Breast epithelium (tissue), 4 donors: ENCODE measurements around the gene ZFYVE9. TPM values are rescaled to one million over a fixed set of nuclear protein-coding genes. Genes with fewer than 3 reads are reported as not detected.

Source experiments
- DNase-seq, 2 donors: peaks; one replicate each; pipeline ENCODE4 v3.0.0-alpha.2; 2019; ENCODE audit warnings: low spot score in 2 of 2
- H3K27ac ChIP-seq, 2 donors: fragments of 200-600 bp; sonication (generic) in 1 of 2; one replicate each; pipeline ENCODE4 v1.5.1; 2016 to 2019; ENCODE audit warnings: mild to moderate bottlenecking in 1 of 2
- H3K27me3 ChIP-seq, 2 donors: fragments of 200-600 bp; sonication (generic) in 1 of 2; one replicate each; pipeline versions ENCODE4 v1.5.1 to v1.6.0; 2017 to 2019; ENCODE audit warnings: control low read depth in 1 of 2, mild to moderate bottlenecking in 1 of 2
- H3K36me3 ChIP-seq: fragments of 200-600 bp; one replicate; pipeline ENCODE4 v1.5.1; 2019
- H3K4me1 ChIP-seq, 2 donors: fragments of 200-600 bp; sonication (generic); one replicate each; pipeline ENCODE4 v1.5.1; 2016 to 2019; ENCODE audit warnings: control low read depth in 1 of 2
- H3K4me3 ChIP-seq, 3 donors: fragments of 200-600 bp; sonication (generic); 1 replicate in 2 of 3; 2 replicates in 1 of 3; pipeline ENCODE4 v1.5.1; 2016 to 2019; ENCODE audit warnings: mild to moderate bottlenecking in 3 of 3, moderate library complexity in 2 of 3
- H3K9me3 ChIP-seq, 2 donors: fragments of 200-600 bp; sonication (generic) in 1 of 2; one replicate each; pipeline ENCODE4 v1.5.1; 2016 to 2019; ENCODE audit warnings: control low read depth in 1 of 2
- CTCF ChIP-seq, 3 donors: fragments of 450-650 bp; IDR thresholded peaks; one replicate each; pipeline ENCODE4 v1.5.1; 2016 to 2017; ENCODE audit warnings: antibody characterized with exemption in 3 of 3, mild to moderate bottlenecking in 3 of 3, moderate library complexity in 3 of 3
- POLR2A ChIP-seq: fragments of 450-650 bp; IDR thresholded peaks from one replicate; pipeline ENCODE4 v1.6.1; 2016; ENCODE audit warnings: antibody characterized with exemption, mild to moderate bottlenecking, moderate library complexity
- POLR2AphosphoS5 ChIP-seq, 3 donors: sonication (generic); formaldehyde crosslinking; IDR thresholded peaks; one replicate each; pipeline ENCODE4 v1.6.1; 2017; ENCODE audit warnings: antibody characterized with exemption in 3 of 3
- intact Hi-C: fragments of 100-400 bp; cut with DNase I; formaldehyde crosslinking; loops from one replicate; pipeline ENCODE4 v1.15.1; 2023; ENCODE audit warnings: low total_unique reads
- total RNA-seq, 3 donors: library from RNA; depleted of rRNA; stranded (reverse); fragments of >200 nt; gene quantifications; one replicate each; pipeline ENCODE4 v1.1.0, GENCODE V29; 2016

The ZFYVE9 gene
- total RNA-seq, 3 donors from 2014 or later: 31.1 to 44.3 (median 32.8) TPM

DNA sequence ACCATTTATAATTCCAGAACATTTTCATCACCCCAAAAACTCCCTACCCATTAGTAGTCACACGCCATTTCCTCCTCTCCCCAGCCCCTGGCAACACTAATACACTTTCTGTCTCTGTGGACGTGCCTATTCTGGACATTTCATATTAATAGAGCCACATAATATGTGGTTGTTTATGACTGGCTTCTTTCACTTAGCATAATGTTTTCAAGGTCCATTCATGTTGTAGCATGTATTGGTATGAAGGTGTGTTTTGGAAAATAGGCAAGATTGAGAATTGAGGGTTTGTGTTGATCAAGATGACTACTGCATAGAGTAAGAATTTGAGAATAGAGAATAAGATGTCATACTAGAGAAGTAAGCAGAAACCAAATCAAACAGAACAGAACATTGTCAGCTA is 67.5 kb downstream of the ZFYVE9 start:
- no peaks in the 10 kb centered on the region for H3K27me3 ChIP-seq
- no peaks in the 10 kb centered on the region for H3K4me1 ChIP-seq
- intact Hi-C loops: no loop called here
- TF ChIP-seq POLR2A: no peak
- no peak for TF ChIP-seq CTCF (IDR thresholded peaks at IDR 0.05)
- no peak for TF ChIP-seq POLR2AphosphoS5 (IDR thresholded peaks at IDR 0.05)
- no peak overlapping the region for H3K4me3 ChIP-seq
- no peak for DNase-seq
- H3K36me3 ChIP-seq: no peaks in the 10 kb centered on the region
- no peak overlapping the region for H3K27ac ChIP-seq
- H3K9me3 ChIP-seq: no peaks in the 10 kb centered on the region

- intact Hi-C loops: no loop called here
- no peak overlapping the region for H3K4me3 ChIP-seq
- no peak for DNase-seq
- TF ChIP-seq CTCF (IDR thresholded peaks at IDR 0.05): no peak
- no peaks in the 10 kb centered on the region for H3K9me3 ChIP-seq
- H3K27ac ChIP-seq: no peak overlapping the region
- no peaks in the 10 kb centered on the region for H3K27me3 ChIP-seq
- H3K4me1 ChIP-seq: no peaks in the 10 kb centered on the region
- no peaks in the 10 kb centered on the region for H3K36me3 ChIP-seq
Observed at GRCh38 chr1:52210044-52210443, 68.2 kb downstream of the ZFYVE9 start.

- no peaks in the 10 kb centered on the region for H3K27me3 ChIP-seq
- no peak for TF ChIP-seq POLR2AphosphoS5 (IDR thresholded peaks at IDR 0.05)
- TF ChIP-seq CTCF (IDR thresholded peaks at IDR 0.05): no peak
- TF ChIP-seq POLR2A: no peak
- intact Hi-C loops: no loop called here
Observed at GRCh38 chr1:52216907-52217458, 75.1 kb downstream of the ZFYVE9 start.

DNA sequence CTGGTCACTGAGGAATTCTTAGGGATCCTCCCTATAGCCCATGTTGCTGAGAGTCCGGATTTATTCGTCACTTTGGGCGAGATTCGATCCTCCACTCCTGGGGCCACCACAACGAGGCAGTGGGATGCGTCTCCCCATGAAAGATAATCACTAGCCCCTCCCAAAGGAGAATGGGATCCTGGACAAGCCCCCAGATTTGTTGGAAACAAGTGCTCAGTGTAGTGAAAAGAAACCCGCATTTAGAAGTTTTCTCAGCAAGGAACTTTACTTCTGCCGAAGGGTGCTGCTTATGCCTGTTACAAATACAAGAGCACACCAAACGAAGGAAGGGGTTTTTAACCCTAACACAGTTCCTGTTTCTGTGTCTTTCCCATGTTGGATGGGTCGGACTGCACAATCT is 83.3 kb downstream of the ZFYVE9 start:
- no peak for DNase-seq
- Histone ChIP-seq H3K27me3 (no peaks in the 10 kb centered on the region), H3K4me3 (no peak overlapping the region), H3K36me3 (no peaks in the 10 kb centered on the region), H3K9me3 (peaks cover 28 to 34% of the 10 kb centered on the region in 2 donors), H3K4me1 (no peaks in the 10 kb centered on the region), H3K27ac (no peak overlapping the region)
- TF ChIP-seq POLR2A (no peak), POLR2AphosphoS5 (IDR thresholded peaks at IDR 0.05) (no peak), CTCF (IDR thresholded peaks at IDR 0.05) (no peak)
- intact Hi-C loops: no loop called here

More at GRCh38 chr1:52216907-52217458, 75.1 kb downstream of the ZFYVE9 start:
- H3K36me3 ChIP-seq: peaks cover 5% of the 10 kb centered on the region
- H3K9me3 ChIP-seq: peaks cover 7 to 23% of the 10 kb centered on the region in 2 donors
- no peaks in the 10 kb centered on the region for H3K4me1 ChIP-seq
- DNase-seq: no peak
- H3K4me3 ChIP-seq: no peak overlapping the region
- H3K27ac ChIP-seq: no peak overlapping the region

DNA sequence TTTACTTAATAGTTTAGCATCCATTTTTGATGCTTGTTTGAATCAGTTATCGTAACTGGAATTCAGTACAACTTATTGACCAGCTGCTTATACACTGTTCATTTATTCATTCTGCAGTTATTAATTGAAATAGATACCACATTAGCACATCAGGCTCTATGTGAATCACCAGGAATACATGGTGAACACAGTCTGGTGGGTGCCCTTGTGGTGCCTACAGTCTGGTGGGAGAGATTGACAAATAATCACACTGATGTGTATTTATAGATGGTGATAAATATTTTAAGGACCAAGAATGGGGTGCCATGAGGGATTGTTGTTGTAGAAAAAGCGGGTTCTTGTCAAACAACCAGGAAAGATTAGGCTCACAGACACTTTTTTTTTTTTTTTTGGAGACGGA is 87.6 kb downstream of the ZFYVE9 start:
- DNase-seq: no peak
- Histone ChIP-seq H3K36me3 (no peaks in the 10 kb centered on the region), H3K27ac (no peak overlapping the region), H3K9me3 (peaks cover 19% of the 10 kb centered on the region in 2 donors), H3K4me3 (no peak overlapping the region), H3K4me1 (no peaks in the 10 kb centered on the region), H3K27me3 (no peaks in the 10 kb centered on the region)
- intact Hi-C loops: no loop called here
- no peak for TF ChIP-seq CTCF (IDR thresholded peaks at IDR 0.05)
- no peak for TF ChIP-seq POLR2A
- no peak for TF ChIP-seq POLR2AphosphoS5 (IDR thresholded peaks at IDR 0.05)
